H9 (cell line): Measurements from ENCODE around the gene RIOK2. TPM values are rescaled to one million over a fixed set of nuclear protein-coding genes. Genes with fewer than 3 reads are reported as not detected.

ENCODE experiments used
- DNase-seq: peaks from one replicate; pipeline ENCODE4 v3.0.0-alpha.2; 2017
- H2AFZ ChIP-seq: one replicate; pipeline ENCODE4 v1.6.1; 2013; ENCODE audit warnings: mild to moderate bottlenecking, low read length, control low read depth, moderate library complexity
- H2AK5ac ChIP-seq: 2 replicates; pipeline ENCODE4 v1.6.1; 2013; ENCODE audit warnings: low read length, control low read depth, mixed read lengths; ENCODE audit not compliant: insufficient read length
- H2BK120ac ChIP-seq: one replicate; pipeline ENCODE4 v1.6.1; 2013; ENCODE audit warnings: low read depth, mild to moderate bottlenecking, low read length, control low read depth, inconsistent platforms; ENCODE audit not compliant: poor library complexity, severe bottlenecking
- H2BK12ac ChIP-seq: 2 replicates; pipeline ENCODE4 v1.6.1; 2013; ENCODE audit warnings: low read length, control low read depth, mixed read lengths, low read depth; ENCODE audit not compliant: insufficient read length
- H2BK15ac ChIP-seq: 2 replicates; pipeline ENCODE4 v1.6.1; 2013; ENCODE audit warnings: low read depth, low read length, control low read depth
- H2BK20ac ChIP-seq: one replicate; pipeline ENCODE4 v1.6.1; 2013; ENCODE audit warnings: low read depth, mild to moderate bottlenecking, low read length, control low read depth, inconsistent platforms; ENCODE audit not compliant: poor library complexity, severe bottlenecking
- H2BK5ac ChIP-seq: 2 replicates; pipeline ENCODE4 v1.6.1; 2013; ENCODE audit warnings: low read length, control low read depth, mixed read lengths; ENCODE audit not compliant: insufficient read length
- H3K14ac ChIP-seq: 2 replicates; pipeline ENCODE4 v1.6.1; 2013; ENCODE audit warnings: low read length, control low read depth; ENCODE audit not compliant: insufficient read depth
- H3K18ac ChIP-seq: 2 replicates; pipeline ENCODE4 v1.6.1; 2013; ENCODE audit warnings: low read depth, mild to moderate bottlenecking, mixed read lengths, low read length, control low read depth; ENCODE audit not compliant: insufficient read length
- H3K23ac ChIP-seq: 2 replicates; pipeline ENCODE4 v1.6.1; 2013; ENCODE audit warnings: low read length, control low read depth, mixed read lengths, low read depth; ENCODE audit not compliant: insufficient read length
- H3K23me2 ChIP-seq: 2 replicates; pipeline ENCODE4 v1.6.1; 2013; ENCODE audit warnings: low read depth, mild to moderate bottlenecking, mixed read lengths, low read length, control low read depth; ENCODE audit not compliant: insufficient read length, poor library complexity, severe bottlenecking
- H3K27ac ChIP-seq: 2 replicates; pipeline ENCODE4 v1.5.1; 2013; ENCODE audit warnings: low read length, control low read depth, mixed read lengths, low read depth; ENCODE audit not compliant: insufficient read length
- H3K27me3 ChIP-seq: 2 replicates; pipeline ENCODE4 v1.6.1; 2013; ENCODE audit warnings: low read length, control low read depth, inconsistent platforms; ENCODE audit not compliant: insufficient read depth
- H3K4ac ChIP-seq: 2 replicates; pipeline ENCODE4 v1.6.1; 2013; ENCODE audit warnings: low read depth, mild to moderate bottlenecking, control low read depth, inconsistent platforms, low read length, moderate library complexity
- H3K4me1 ChIP-seq: 2 replicates; pipeline ENCODE4 v1.6.1; 2013; ENCODE audit warnings: low read length, control low read depth, inconsistent platforms; ENCODE audit not compliant: insufficient read depth
- H3K4me2 ChIP-seq: 2 replicates; pipeline ENCODE4 v1.6.1; 2013; ENCODE audit warnings: low read length, control low read depth, mixed read lengths; ENCODE audit not compliant: insufficient read length, insufficient read depth
- H3K56ac ChIP-seq: 2 replicates; pipeline ENCODE4 v1.6.1; 2013; ENCODE audit warnings: low read depth, mild to moderate bottlenecking, mixed read lengths, low read length, control low read depth; ENCODE audit not compliant: insufficient read length
- H3K79me1 ChIP-seq: 2 replicates; pipeline ENCODE4 v1.6.1; 2013; ENCODE audit warnings: low read depth, mild to moderate bottlenecking, moderate library complexity, low read length, control low read depth, inconsistent platforms; ENCODE audit not compliant: insufficient read depth, poor library complexity, severe bottlenecking
- H3K79me2 ChIP-seq: 2 replicates; pipeline ENCODE4 v1.6.1; 2013; ENCODE audit warnings: low read length, control low read depth, inconsistent platforms; ENCODE audit not compliant: insufficient read depth
- H3K9ac ChIP-seq: 2 replicates; pipeline ENCODE4 v1.6.1; 2013; ENCODE audit warnings: low read length, control low read depth, mixed read lengths; ENCODE audit not compliant: insufficient read length; ENCODE audit errors: extremely low read depth
- H3K9me3 ChIP-seq: one replicate; pipeline ENCODE4 v1.6.1; 2013; ENCODE audit warnings: low read depth, low read length, inconsistent platforms; ENCODE audit not compliant: control insufficient read depth
- H3T11ph ChIP-seq: one replicate; pipeline ENCODE4 v1.6.1; 2013; ENCODE audit warnings: mild to moderate bottlenecking, low read length, control low read depth, inconsistent platforms
- H4K20me1 ChIP-seq: one replicate; pipeline ENCODE4 v1.6.1; 2013; ENCODE audit not compliant: control insufficient read depth, insufficient read length, insufficient read depth
- H4K5ac ChIP-seq: 2 replicates; pipeline ENCODE4 v1.6.1; 2013; ENCODE audit warnings: low read depth, mild to moderate bottlenecking, mixed read lengths, low read length, control low read depth; ENCODE audit not compliant: insufficient read length
- H4K8ac ChIP-seq: replicated peaks from 2 replicates; pipeline ENCODE4 v1.6.1; 2013; ENCODE audit warnings: low read length, control low read depth, mixed read lengths, low read depth; ENCODE audit not compliant: insufficient read length
- H4K91ac ChIP-seq: 2 replicates; pipeline ENCODE4 v1.6.1; 2013; ENCODE audit warnings: low read depth, mild to moderate bottlenecking, moderate library complexity, mixed read lengths, low read length, control low read depth; ENCODE audit not compliant: insufficient read length
- H3K27ac Mint-ChIP-seq, 3 experiments: 2 replicates in 2 of 3; 3 replicates in 1 of 3; pipeline ENCODE4 v1.8.0; 2020 to 2021; ENCODE audit warnings: mixed read lengths in 3 of 3, mild to moderate bottlenecking in 1 of 3, moderate library complexity in 1 of 3
- H3K27me3 Mint-ChIP-seq: 2 replicates; pipeline ENCODE4 v1.8.0; 2021; ENCODE audit warnings: low read depth, mild to moderate bottlenecking, moderate library complexity, mixed read lengths
- H3K36me3 Mint-ChIP-seq, 3 experiments: 2 replicates in 2 of 3; 3 replicates in 1 of 3; pipeline ENCODE4 v1.8.0; 2020 to 2021; ENCODE audit warnings: low read depth in 3 of 3, mixed read lengths in 3 of 3; ENCODE audit not compliant: insufficient read depth in 1 of 3
- H3K4me1 Mint-ChIP-seq, 2 experiments: 2 replicates each; pipeline ENCODE4 v1.8.0; 2020; ENCODE audit warnings: mixed read lengths in 2 of 2
- H3K4me3 Mint-ChIP-seq, 2 experiments: 2 replicates in 1 of 2; 3 replicates in 1 of 2; pipeline ENCODE4 v1.8.0; 2020 to 2021; ENCODE audit warnings: mild to moderate bottlenecking in 2 of 2, mixed read lengths in 2 of 2, moderate library complexity in 1 of 2
- H3K9me3 Mint-ChIP-seq, 2 experiments: 2 replicates in 1 of 2; 3 replicates in 1 of 2; pipeline ENCODE4 v1.8.0; 2020; ENCODE audit warnings: mild to moderate bottlenecking in 2 of 2, mixed read lengths in 2 of 2, moderate library complexity in 1 of 2
- CTCF ChIP-seq: fragments of 200-600 bp; sonication (generic); conservative IDR thresholded peaks from 3 replicates; pipeline ENCODE4 v1.8.0; 2021; ENCODE audit warnings: antibody characterized with exemption, mild to moderate bottlenecking
- WGBS: extraction: QIAGEN DNeasy Blood & Tissue Kit; methylation state at CpG from one replicate; pipeline ENCODE4 v1.1.7; 2013; ENCODE audit warnings: missing lambda C conversion rate, low lambda C conversion rate, mixed read lengths; ENCODE audit not compliant: insufficient read length; ENCODE audit errors: extremely low coverage; 5-methylcytosine and 5-hydroxymethylcytosine counted together
- total RNA-seq: library from RNA; stranded (reverse); gene quantifications from 2 replicates; pipeline ENCODE4 v1.2.1, GENCODE V29; 2021

The RIOK2 gene
- total RNA-seq, 1 experiment from 2014 or later, result 39.5 TPM

DNA sequence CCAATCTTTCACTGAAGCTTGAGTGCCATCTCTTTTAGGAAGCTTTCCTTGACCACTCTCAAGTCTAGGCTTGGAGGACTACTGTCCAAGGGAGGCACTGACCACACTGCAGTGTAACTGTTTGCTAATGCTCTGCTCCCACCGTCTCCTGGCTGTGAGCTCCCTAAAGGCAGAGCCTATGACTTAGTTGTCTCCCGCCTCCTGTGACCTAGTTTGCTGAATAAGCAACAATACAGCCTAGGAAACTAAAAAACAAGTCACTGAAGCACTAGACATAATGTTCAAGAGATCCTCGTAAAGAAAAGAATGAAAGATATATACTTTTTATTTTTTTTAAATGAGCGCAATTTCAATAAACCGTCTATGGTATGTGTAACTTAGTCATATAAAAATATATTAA lies 72.0 kb downstream of the RIOK2 start:
- no peaks in the 10 kb centered on the region for H4K20me1 ChIP-seq
- H2BK5ac ChIP-seq, result no peak overlapping the region
- H3K9ac ChIP-seq, result no peak overlapping the region
- no peaks in the 10 kb centered on the region; the same call in 1 of the 2 replicates for H3K27me3 Mint-ChIP-seq
- no peak overlapping the region for H3K4me2 ChIP-seq
- no peak overlapping the region for H3K27ac Mint-ChIP-seq
- H3K36me3 Mint-ChIP-seq, result no peaks in the 10 kb centered on the region
- H2BK12ac ChIP-seq, result no peak overlapping the region
- H4K5ac ChIP-seq, result no peak overlapping the region
- TF ChIP-seq CTCF, result no peak
- H3K9me3 ChIP-seq, result no peaks in the 10 kb centered on the region
- H3K27ac ChIP-seq, result no peak overlapping the region
- peaks cover 15 to 25% of the 10 kb centered on the region in 2 experiments for H3K4me1 Mint-ChIP-seq
- no peaks in the 10 kb centered on the region for H3K4me1 ChIP-seq
- no peak overlapping the region for H3K56ac ChIP-seq
- no peak overlapping the region for H3T11ph ChIP-seq
- H2BK20ac ChIP-seq, result no peak overlapping the region
- H3K79me1 ChIP-seq, result no peaks in the 10 kb centered on the region
- H3K23me2 ChIP-seq, result no peaks in the 10 kb centered on the region
- H3K79me2 ChIP-seq, result no peaks in the 10 kb centered on the region
- no peak overlapping the region for H3K18ac ChIP-seq
- H2BK15ac ChIP-seq, result no peak overlapping the region
- no peak for DNase-seq
- H2BK120ac ChIP-seq, result no peak overlapping the region
- H3K23ac ChIP-seq, result no peak overlapping the region
- no peak overlapping the region for H2AFZ ChIP-seq
- H3K9me3 Mint-ChIP-seq, result no peaks in the 10 kb centered on the region
- H4K8ac ChIP-seq, result no peak overlapping the region
- H3K27me3 ChIP-seq, result no peaks in the 10 kb centered on the region
- H2AK5ac ChIP-seq, result no peak overlapping the region
- H3K14ac ChIP-seq, result no peak overlapping the region
- WGBS, result no CpG with 5 or more reads among the region's 5 CpGs
- no peak overlapping the region for H3K4ac ChIP-seq
- H4K91ac ChIP-seq, result no peak overlapping the region
- H3K4me3 Mint-ChIP-seq, result no peak overlapping the region

Other genes starting within 250 kb of the RIOK2 start
- gene LNPEP, start 247.2 kb downstream of the RIOK2 start, total RNA-seq, result 3.6 and 4.1 TPM in 2 replicates
- gene LIX1, start 40.6 kb downstream of the RIOK2 start, total RNA-seq, result 0.07 and 0.13 TPM in 2 replicates